GM23338 (cell line): ENCODE data around the gene KCNT1. TPM values are rescaled to one million over a fixed set of nuclear protein-coding genes. Genes with fewer than 3 reads are reported as not detected.

Source experiments
- ATAC-seq: fragments of 200-7000 bp; cut with Tn5 transposase; 3 replicates; pipeline ENCODE4 v1.9.1; 2020
- DNase-seq: peaks from one replicate; pipeline ENCODE4 v3.0.0-alpha.2; 2015; ENCODE audit warnings: low spot score
- H2AFZ ChIP-seq: fragments of 200-600 bp; sonication (generic); 2 replicates; pipeline ENCODE4 v1.8.0; 2016; ENCODE audit warnings: antibody characterized with exemption, mild to moderate bottlenecking, moderate library complexity
- H3F3A ChIP-seq: fragments of 200-600 bp; sonication (generic); replicated peaks from 2 replicates; pipeline ENCODE4 v1.8.0; 2017; ENCODE audit warnings: antibody characterized with exemption, mixed run types, low read depth
- H3K27ac ChIP-seq: fragments of 200-600 bp; sonication (generic); 2 replicates; pipeline ENCODE4 v1.6.1; 2016; ENCODE audit warnings: low read depth
- H3K27me3 ChIP-seq: fragments of 200-600 bp; sonication (generic); 2 replicates; pipeline ENCODE4 v1.8.0; 2016; ENCODE audit warnings: mild to moderate bottlenecking, mixed run types, moderate library complexity; ENCODE audit not compliant: insufficient read depth
- H3K36me3 ChIP-seq: fragments of 200-600 bp; sonication (generic); 2 replicates; pipeline ENCODE4 v1.8.0; 2016; ENCODE audit warnings: mild to moderate bottlenecking; ENCODE audit not compliant: insufficient read depth
- H3K4me1 ChIP-seq: fragments of 200-600 bp; sonication (generic); 2 replicates; pipeline ENCODE4 v1.8.0; 2016; ENCODE audit warnings: mild to moderate bottlenecking, moderate library complexity; ENCODE audit not compliant: insufficient read depth
- H3K4me2 ChIP-seq: fragments of 200-600 bp; sonication (generic); 2 replicates; pipeline ENCODE4 v1.7.1; 2017; ENCODE audit warnings: mixed run types
- H3K4me3 ChIP-seq: fragments of 200-600 bp; sonication (generic); 2 replicates; pipeline ENCODE4 v1.6.1; 2016; ENCODE audit warnings: mixed run types
- H3K79me2 ChIP-seq: fragments of 200-600 bp; sonication (generic); replicated peaks from 2 replicates; pipeline ENCODE4 v1.8.0; 2017; ENCODE audit warnings: mild to moderate bottlenecking; ENCODE audit not compliant: insufficient read depth
- H3K9me2 ChIP-seq: fragments of 200-600 bp; sonication (generic); 2 replicates; pipeline ENCODE4 v1.8.0; 2017; ENCODE audit not compliant: insufficient read depth
- H4K20me1 ChIP-seq: fragments of 200-600 bp; sonication (generic); replicated peaks from 2 replicates; pipeline ENCODE4 v1.8.0; 2017; ENCODE audit warnings: mild to moderate bottlenecking; ENCODE audit not compliant: insufficient read depth
- H3K27ac Mint-ChIP-seq: 2 replicates; pipeline ENCODE4 v1.8.0; 2020; ENCODE audit warnings: inconsistent platforms, mild to moderate bottlenecking, moderate library complexity, mixed read lengths
- H3K27me3 Mint-ChIP-seq: 3 replicates; pipeline ENCODE4 v1.8.0; 2022; ENCODE audit warnings: low read depth, mild to moderate bottlenecking, moderate library complexity, mixed read lengths, inconsistent platforms; ENCODE audit not compliant: insufficient read depth, poor library complexity
- H3K36me3 Mint-ChIP-seq: 3 replicates; pipeline ENCODE4 v1.8.0; 2021; ENCODE audit warnings: low read depth, mild to moderate bottlenecking, inconsistent platforms, moderate library complexity, mixed read lengths
- H3K4me1 Mint-ChIP-seq: 3 replicates; pipeline ENCODE4 v1.8.0; 2020; ENCODE audit warnings: mild to moderate bottlenecking, inconsistent platforms, mixed read lengths
- H3K4me3 Mint-ChIP-seq: 3 replicates; pipeline ENCODE4 v1.8.0; 2021; ENCODE audit warnings: moderate library complexity, mild to moderate bottlenecking, inconsistent platforms, mixed read lengths
- H3K9me3 Mint-ChIP-seq: 3 replicates; pipeline ENCODE4 v1.8.0; 2020; ENCODE audit warnings: moderate library complexity, mild to moderate bottlenecking, inconsistent platforms, mixed read lengths
- CREB1 ChIP-seq: fragments of 250-450 bp; sonication (Bioruptor Pico); IDR thresholded peaks from 2 replicates; pipeline ENCODE4 v1.5.0; 2020; ENCODE audit warnings: low read depth, mild to moderate bottlenecking, moderate library complexity
- CTCF ChIP-seq, 2 experiments: fragments of 200-600 bp in 1 of 2; sonication (generic) in 1 of 2; conservative IDR thresholded peaks; 2 replicates each; pipeline versions ENCODE4 v1.5.1 to v1.6.1; 2016 to 2017; ENCODE audit warnings: antibody characterized with exemption in 2 of 2, low read depth in 2 of 2, mild to moderate bottlenecking in 2 of 2, moderate library complexity in 1 of 2
- ETS1 ChIP-seq: IDR thresholded peaks from 2 replicates; pipeline ENCODE4 v1.6.1; 2016; ENCODE audit warnings: antibody characterized with exemption
- EZH2 ChIP-seq: fragments of 200-600 bp; sonication (generic); IDR thresholded peaks from one replicate; pipeline ENCODE4 v1.8.0; 2017; ENCODE audit warnings: antibody characterized with exemption, mild to moderate bottlenecking, low read depth; ENCODE audit not compliant: unreplicated experiment
- EZH2phosphoT487 ChIP-seq: fragments of 200-600 bp; sonication (generic); IDR thresholded peaks from one replicate; pipeline ENCODE4 v1.8.1; 2018; ENCODE audit warnings: antibody characterized with exemption; ENCODE audit not compliant: unreplicated experiment
- JUNB ChIP-seq: IDR thresholded peaks from one replicate; pipeline ENCODE4 v1.6.1; 2016; ENCODE audit warnings: antibody characterized with exemption; ENCODE audit not compliant: unreplicated experiment
- NANOG ChIP-seq: IDR thresholded peaks from 2 replicates; pipeline ENCODE4 v1.6.1; 2016; ENCODE audit warnings: antibody characterized with exemption, borderline replicate concordance
- POLR2AphosphoS5 ChIP-seq: IDR thresholded peaks from 2 replicates; pipeline ENCODE4 v1.6.1; 2016; ENCODE audit warnings: antibody characterized with exemption, low read depth
- STAT1 ChIP-seq: IDR thresholded peaks from one replicate; pipeline ENCODE4 v1.6.1; 2016; ENCODE audit warnings: antibody characterized with exemption; ENCODE audit not compliant: unreplicated experiment
- ZNF114 ChIP-seq: fragments of 250-450 bp; sonication (Bioruptor Pico); IDR thresholded peaks from 2 replicates; pipeline ENCODE4 v1.5.0; 2020; ENCODE audit warnings: mild to moderate bottlenecking, moderate library complexity
- ZNF331 ChIP-seq: fragments of 250-450 bp; sonication (Bioruptor Pico); IDR thresholded peaks from 2 replicates; pipeline ENCODE4 v1.5.0; 2020; ENCODE audit warnings: low read depth, mild to moderate bottlenecking, moderate library complexity
- polyA plus RNA-seq: library from polyadenylated mRNA; unstranded; fragments of >200 nt; fragmentation: Nextera tagmentation; extraction: Ambion mirVana; gene quantifications from 2 replicates; pipeline ENCODE4 v1.2.1, GENCODE V29; 2016
- total RNA-seq: library from RNA; depleted of rRNA; stranded (reverse); fragments of >200 nt; shearing (Covaris generic); gene quantifications from 2 replicates; pipeline ENCODE4 v1.2.3, GENCODE V29; 2014
- TF ChIP-seq, protein P1 (sequence below): IDR thresholded peaks from one replicate; pipeline ENCODE4 v1.6.1; 2018; ENCODE audit warnings: antibody characterized with exemption; ENCODE audit not compliant: unreplicated experiment
- TF ChIP-seq, protein P2 (sequence below): fragments of 250-450 bp; sonication (Bioruptor Pico); IDR thresholded peaks from 2 replicates; pipeline ENCODE4 v1.5.0; 2020; ENCODE audit warnings: mild to moderate bottlenecking, moderate library complexity

KCNT1 gene
- total and polyA plus RNA-seq, 2 experiments from 2014 or later: 0.05 to 0.28 TPM

- H3K9me3 Mint-ChIP-seq: peaks cover 20% of the 10 kb centered on the region
- no peak overlapping the region for H3K4me2 ChIP-seq
- H4K20me1 ChIP-seq: no peaks in the 10 kb centered on the region
- no peak overlapping the region for H3K4me3 Mint-ChIP-seq
- peaks cover 14% of the 10 kb centered on the region for H3K4me1 Mint-ChIP-seq
- H3K36me3 ChIP-seq: no peaks in the 10 kb centered on the region
- H3K9me2 ChIP-seq: no peaks in the 10 kb centered on the region
- H3F3A ChIP-seq: no peaks in the 10 kb centered on the region
- no peak overlapping the region for H3K27ac Mint-ChIP-seq
- H3K27me3 ChIP-seq: no peaks in the 10 kb centered on the region
- no peak overlapping the region for H3K27ac ChIP-seq
- no peaks in the 10 kb centered on the region for H3K4me1 ChIP-seq
- peaks cover 12% of the 10 kb centered on the region for H3K27me3 Mint-ChIP-seq
- peaks cover 5% of the 10 kb centered on the region for H3K36me3 Mint-ChIP-seq
- TF ChIP-seq POLR2AphosphoS5: no peak
- TF ChIP-seq, protein P1, sequence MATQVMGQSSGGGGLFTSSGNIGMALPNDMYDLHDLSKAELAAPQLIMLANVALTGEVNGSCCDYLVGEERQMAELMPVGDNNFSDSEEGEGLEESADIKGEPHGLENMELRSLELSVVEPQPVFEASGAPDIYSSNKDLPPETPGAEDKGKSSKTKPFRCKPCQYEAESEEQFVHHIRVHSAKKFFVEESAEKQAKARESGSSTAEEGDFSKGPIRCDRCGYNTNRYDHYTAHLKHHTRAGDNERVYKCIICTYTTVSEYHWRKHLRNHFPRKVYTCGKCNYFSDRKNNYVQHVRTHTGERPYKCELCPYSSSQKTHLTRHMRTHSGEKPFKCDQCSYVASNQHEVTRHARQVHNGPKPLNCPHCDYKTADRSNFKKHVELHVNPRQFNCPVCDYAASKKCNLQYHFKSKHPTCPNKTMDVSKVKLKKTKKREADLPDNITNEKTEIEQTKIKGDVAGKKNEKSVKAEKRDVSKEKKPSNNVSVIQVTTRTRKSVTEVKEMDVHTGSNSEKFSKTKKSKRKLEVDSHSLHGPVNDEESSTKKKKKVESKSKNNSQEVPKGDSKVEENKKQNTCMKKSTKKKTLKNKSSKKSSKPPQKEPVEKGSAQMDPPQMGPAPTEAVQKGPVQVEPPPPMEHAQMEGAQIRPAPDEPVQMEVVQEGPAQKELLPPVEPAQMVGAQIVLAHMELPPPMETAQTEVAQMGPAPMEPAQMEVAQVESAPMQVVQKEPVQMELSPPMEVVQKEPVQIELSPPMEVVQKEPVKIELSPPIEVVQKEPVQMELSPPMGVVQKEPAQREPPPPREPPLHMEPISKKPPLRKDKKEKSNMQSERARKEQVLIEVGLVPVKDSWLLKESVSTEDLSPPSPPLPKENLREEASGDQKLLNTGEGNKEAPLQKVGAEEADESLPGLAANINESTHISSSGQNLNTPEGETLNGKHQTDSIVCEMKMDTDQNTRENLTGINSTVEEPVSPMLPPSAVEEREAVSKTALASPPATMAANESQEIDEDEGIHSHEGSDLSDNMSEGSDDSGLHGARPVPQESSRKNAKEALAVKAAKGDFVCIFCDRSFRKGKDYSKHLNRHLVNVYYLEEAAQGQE: no peak
- TF ChIP-seq, protein P2, sequence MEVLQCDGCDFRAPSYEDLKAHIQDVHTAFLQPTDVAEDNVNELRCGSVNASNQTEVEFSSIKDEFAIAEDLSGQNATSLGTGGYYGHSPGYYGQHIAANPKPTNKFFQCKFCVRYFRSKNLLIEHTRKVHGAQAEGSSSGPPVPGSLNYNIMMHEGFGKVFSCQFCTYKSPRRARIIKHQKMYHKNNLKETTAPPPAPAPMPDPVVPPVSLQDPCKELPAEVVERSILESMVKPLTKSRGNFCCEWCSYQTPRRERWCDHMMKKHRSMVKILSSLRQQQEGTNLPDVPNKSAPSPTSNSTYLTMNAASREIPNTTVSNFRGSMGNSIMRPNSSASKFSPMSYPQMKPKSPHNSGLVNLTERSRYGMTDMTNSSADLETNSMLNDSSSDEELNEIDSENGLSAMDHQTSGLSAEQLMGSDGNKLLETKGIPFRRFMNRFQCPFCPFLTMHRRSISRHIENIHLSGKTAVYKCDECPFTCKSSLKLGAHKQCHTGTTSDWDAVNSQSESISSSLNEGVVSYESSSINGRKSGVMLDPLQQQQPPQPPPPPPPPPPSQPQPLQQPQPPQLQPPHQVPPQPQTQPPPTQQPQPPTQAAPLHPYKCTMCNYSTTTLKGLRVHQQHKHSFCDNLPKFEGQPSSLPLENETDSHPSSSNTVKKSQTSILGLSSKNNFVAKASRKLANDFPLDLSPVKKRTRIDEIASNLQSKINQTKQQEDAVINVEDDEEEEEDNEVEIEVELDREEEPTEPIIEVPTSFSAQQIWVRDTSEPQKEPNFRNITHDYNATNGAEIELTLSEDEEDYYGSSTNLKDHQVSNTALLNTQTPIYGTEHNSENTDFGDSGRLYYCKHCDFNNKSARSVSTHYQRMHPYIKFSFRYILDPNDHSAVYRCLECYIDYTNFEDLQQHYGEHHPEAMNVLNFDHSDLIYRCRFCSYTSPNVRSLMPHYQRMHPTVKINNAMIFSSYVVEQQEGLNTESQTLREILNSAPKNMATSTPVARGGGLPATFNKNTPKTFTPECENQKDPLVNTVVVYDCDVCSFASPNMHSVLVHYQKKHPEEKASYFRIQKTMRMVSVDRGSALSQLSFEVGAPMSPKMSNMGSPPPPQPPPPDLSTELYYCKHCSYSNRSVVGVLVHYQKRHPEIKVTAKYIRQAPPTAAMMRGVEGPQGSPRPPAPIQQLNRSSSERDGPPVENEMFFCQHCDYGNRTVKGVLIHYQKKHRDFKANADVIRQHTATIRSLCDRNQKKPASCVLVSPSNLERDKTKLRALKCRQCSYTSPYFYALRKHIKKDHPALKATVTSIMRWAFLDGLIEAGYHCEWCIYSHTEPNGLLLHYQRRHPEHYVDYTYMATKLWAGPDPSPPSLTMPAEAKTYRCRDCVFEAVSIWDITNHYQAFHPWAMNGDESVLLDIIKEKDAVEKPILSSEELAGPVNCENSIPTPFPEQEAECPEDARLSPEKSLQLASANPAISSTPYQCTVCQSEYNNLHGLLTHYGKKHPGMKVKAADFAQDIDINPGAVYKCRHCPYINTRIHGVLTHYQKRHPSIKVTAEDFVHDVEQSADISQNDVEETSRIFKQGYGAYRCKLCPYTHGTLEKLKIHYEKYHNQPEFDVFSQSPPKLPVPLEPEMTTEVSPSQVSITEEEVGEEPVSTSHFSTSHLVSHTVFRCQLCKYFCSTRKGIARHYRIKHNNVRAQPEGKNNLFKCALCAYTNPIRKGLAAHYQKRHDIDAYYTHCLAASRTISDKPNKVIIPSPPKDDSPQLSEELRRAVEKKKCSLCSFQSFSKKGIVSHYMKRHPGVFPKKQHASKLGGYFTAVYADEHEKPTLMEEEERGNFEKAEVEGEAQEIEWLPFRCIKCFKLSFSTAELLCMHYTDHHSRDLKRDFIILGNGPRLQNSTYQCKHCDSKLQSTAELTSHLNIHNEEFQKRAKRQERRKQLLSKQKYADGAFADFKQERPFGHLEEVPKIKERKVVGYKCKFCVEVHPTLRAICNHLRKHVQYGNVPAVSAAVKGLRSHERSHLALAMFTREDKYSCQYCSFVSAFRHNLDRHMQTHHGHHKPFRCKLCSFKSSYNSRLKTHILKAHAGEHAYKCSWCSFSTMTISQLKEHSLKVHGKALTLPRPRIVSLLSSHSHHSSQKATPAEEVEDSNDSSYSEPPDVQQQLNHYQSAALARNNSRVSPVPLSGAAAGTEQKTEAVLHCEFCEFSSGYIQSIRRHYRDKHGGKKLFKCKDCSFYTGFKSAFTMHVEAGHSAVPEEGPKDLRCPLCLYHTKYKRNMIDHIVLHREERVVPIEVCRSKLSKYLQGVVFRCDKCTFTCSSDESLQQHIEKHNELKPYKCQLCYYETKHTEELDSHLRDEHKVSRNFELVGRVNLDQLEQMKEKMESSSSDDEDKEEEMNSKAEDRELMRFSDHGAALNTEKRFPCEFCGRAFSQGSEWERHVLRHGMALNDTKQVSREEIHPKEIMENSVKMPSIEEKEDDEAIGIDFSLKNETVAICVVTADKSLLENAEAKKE (CRISPR knock-in tag): no peak
- no peak for TF ChIP-seq ETS1
- no peak for TF ChIP-seq CREB1 (CRISPR knock-in tag)
- no peak for TF ChIP-seq NANOG
- no peak for TF ChIP-seq CTCF (conservative IDR thresholded peaks at IDR 0.05; ENCODE audit: low read depth in 2 of 2)
- no peak for TF ChIP-seq STAT1
- TF ChIP-seq EZH2phosphoT487: no peak
- no peak for TF ChIP-seq ZNF114 (CRISPR knock-in tag)
- TF ChIP-seq JUNB: no peak
- TF ChIP-seq ZNF331 (CRISPR knock-in tag): no peak
- no peak for TF ChIP-seq EZH2
- no peak overlapping the region for H3K4me3 ChIP-seq
- DNase-seq (no peak), ATAC-seq (no peak)
- no peak overlapping the region for H2AFZ ChIP-seq
- H3K79me2 ChIP-seq: no peaks in the 10 kb centered on the region
Measured at GRCh38 chr9:135729480-135729879, 27.5 kb downstream of the KCNT1 start.
